GM21723 (cell line): ENCODE measurements around the gene KARS1.
"Not testable (repeated sequence)": the region's sequence is repeated elsewhere in the genome, so short reads cannot be mapped to it uniquely, and the experiment has no call there.

Source experiments
- ATAC-seq: cut with Tn5 transposase; IDR thresholded peaks from one replicate; pipeline ENCODE4 v1.9.1; 2021; ENCODE audit warnings: mild to moderate bottlenecking, moderate library complexity; ENCODE audit not compliant: unreplicated experiment

KARS1 gene

GRCh38 chr16:75626806-75627205, 20.7 kb downstream of the KARS1 start:
- no peak for ATAC-seq

- ATAC-seq: no peak
These were observed 22.5 kb downstream of the KARS1 start for GRCh38 chr16:75624921-75625334.

GRCh38 chr16:75622761-75623605, 24.5 kb downstream of the KARS1 start, which contains the start of gene ADAT1:
Gene ADAT1, minus strand, starts transcription at chr16:75623281. Its CDS starts 2,482 bp downstream, at chr16:75620799.
- peak; percentile 95 for ATAC-seq

GRCh38 chr16:75621170-75621477, 26.3 kb downstream of the KARS1 start:
- ATAC-seq: no peak

GRCh38 chr16:75620326-75621169, 26.9 kb downstream of the KARS1 start:
- ATAC-seq: no peak

GRCh38 chr16:75618780-75619179, 28.7 kb downstream of the KARS1 start:
- no peak for ATAC-seq

- ATAC-seq: no peak
These were observed 30.3 kb downstream of the KARS1 start for GRCh38 chr16:75617121-75617520.

GRCh38 chr16:75616521-75617010, 30.9 kb downstream of the KARS1 start:
- peak; percentile 49 for ATAC-seq

- ATAC-seq: no peak
These were observed 31.8 kb downstream of the KARS1 start for GRCh38 chr16:75615619-75616018.

- no peak for ATAC-seq
These were observed 33.2 kb downstream of the KARS1 start for GRCh38 chr16:75614066-75614897.

- no peak for ATAC-seq
These were observed 41.0 kb downstream of the KARS1 start for GRCh38 chr16:75606507-75606906.

- no peak for ATAC-seq
These were observed 44.2 kb downstream of the KARS1 start for GRCh38 chr16:75603241-75603640.

GRCh38 chr16:75599452-75600277, 47.8 kb downstream of the KARS1 start:
- no peak for ATAC-seq

GRCh38 chr16:75593825-75594820, 53.3 kb downstream of the KARS1 start:
- ATAC-seq: no peak

GRCh38 chr16:75593308-75593707, 54.2 kb downstream of the KARS1 start:
- ATAC-seq: no peak

- not testable (repeated sequence) for ATAC-seq
These were observed 55.5 kb downstream of the KARS1 start for GRCh38 chr16:75591927-75592326.

- ATAC-seq: no peak
These were observed 56.3 kb downstream of the KARS1 start for GRCh38 chr16:75590920-75591843.

- ATAC-seq: no peak
These were observed 58.2 kb downstream of the KARS1 start for GRCh38 chr16:75589306-75589705.
